Sigmoid colon (tissue), 7 donors: ENCODE measurements around the gene GBGT1. TPM values are rescaled to one million over a fixed set of nuclear protein-coding genes. Genes with fewer than 3 reads are reported as not detected.
"Not testable (repeated sequence)": the region's sequence is repeated elsewhere in the genome, so short reads cannot be mapped to it uniquely, and the experiment has no call there.

Experiments
- DNase-seq: peaks from one replicate; pipeline ENCODE4 v3.0.0-alpha.2; 2019
- H3K27ac ChIP-seq, 4 donors: fragments of 200-600 bp; sonication (generic); one replicate each; pipeline ENCODE4 v1.5.1; 2016 to 2019; ENCODE audit warnings: mild to moderate bottlenecking in 1 of 4
- H3K27me3 ChIP-seq, 3 donors: fragments of 200-600 bp; sonication (generic); one replicate each; pipeline ENCODE4 v1.5.1; 2019; ENCODE audit warnings: mild to moderate bottlenecking in 1 of 3
- H3K36me3 ChIP-seq, 4 donors: fragments of 200-600 bp; sonication (generic); one replicate each; pipeline ENCODE4 v1.5.1; 2016 to 2019
- H3K4me1 ChIP-seq, 4 donors: fragments of 200-600 bp; sonication (generic); one replicate each; pipeline ENCODE4 v1.5.1; 2017 to 2019
- H3K4me3 ChIP-seq, 4 donors: fragments of 200-600 bp; sonication (generic); one replicate each; pipeline ENCODE4 v1.5.1; 2017 to 2019; ENCODE audit warnings: mild to moderate bottlenecking in 2 of 4, moderate library complexity in 1 of 4
- H3K9me3 ChIP-seq, 4 donors: fragments of 200-600 bp in 3 of 4; sonication (generic) in 3 of 4; one replicate each; pipeline versions ENCODE4 v1.5.1 to v1.6.1; 2013 to 2019
- CTCF ChIP-seq, 4 experiments: fragments of 450-650 bp in 3 of 4; fragments of 200-600 bp in 1 of 4; IDR thresholded peaks; one replicate each; pipeline ENCODE4 v1.5.1; 2016 to 2019; ENCODE audit warnings: antibody characterized with exemption in 4 of 4, mild to moderate bottlenecking in 3 of 4, moderate library complexity in 2 of 4
- EP300 ChIP-seq, 4 donors: sonication (generic); formaldehyde crosslinking; IDR thresholded peaks; one replicate each; pipeline ENCODE4 v1.6.1; 2017; ENCODE audit warnings: antibody characterized with exemption in 4 of 4
- POLR2A ChIP-seq, 2 donors: fragments of 450-650 bp; IDR thresholded peaks; one replicate each; pipeline ENCODE4 v1.6.1; 2016; ENCODE audit warnings: antibody characterized with exemption in 2 of 2, mild to moderate bottlenecking in 2 of 2, moderate library complexity in 2 of 2
- POLR2AphosphoS5 ChIP-seq, 4 donors: sonication (generic); formaldehyde crosslinking; IDR thresholded peaks; one replicate each; pipeline ENCODE4 v1.6.1; 2017; ENCODE audit warnings: antibody characterized with exemption in 4 of 4
- WGBS, 2 donors: extraction: QIAGEN DNeasy Blood & Tissue Kit; methylation state at CpG; one replicate each; pipeline ENCODE4 v1.1.7; 2013; 5-methylcytosine and 5-hydroxymethylcytosine counted together
- intact Hi-C: fragments of 100-400 bp; cut with DNase I; formaldehyde crosslinking; loops from one replicate; pipeline ENCODE4 v1.15.1; 2023
- polyA plus RNA-seq, 3 donors: library from polyadenylated mRNA; stranded (reverse); fragments of 200-250 nt; gene quantifications; one replicate each; pipeline ENCODE4 v1.2.3, GENCODE V29; 2013
- total RNA-seq, 4 donors: library from RNA; depleted of rRNA; stranded (reverse); fragments of >200 nt; gene quantifications; one replicate each; pipeline ENCODE4 v1.1.0, GENCODE V29; 2016
- donor health status: healthy with polysubstance abuse.
- donor health status: Bipolar disorder and iron deficiency.
- donor health status: healthy.

Gene GBGT1
- total and polyA plus RNA-seq, 7 donors = 4.2 to 31.1 (median 9.9) TPM

GRCh38 chr9:133173056-133173455 lies 9.3 kb upstream of the GBGT1 start:
- 81 to 89% methylated on average over 7 of the region's 7 CpGs for WGBS, 2 donors

GRCh38 chr9:133171161-133171961 lies 7.6 kb upstream of the GBGT1 start:
- no peak for TF ChIP-seq POLR2AphosphoS5 (IDR thresholded peaks at IDR 0.05)
- TF ChIP-seq POLR2A (IDR thresholded peaks at IDR 0.05) = no peak
- Histone ChIP-seq H3K36me3 (no peaks in the 10 kb centered on the region), H3K27me3 (no peaks in the 10 kb centered on the region), H3K27ac (no peak overlapping the region), H3K9me3 (no peaks in the 10 kb centered on the region), H3K4me1 (no peaks in the 10 kb centered on the region), H3K4me3 (no peak overlapping the region)
- intact Hi-C loops = no loop called here
- peak; percentile 51 for DNase-seq
- 75 to 82% methylated on average over 29 of the region's 29 CpGs for WGBS, 2 donors

More at GRCh38 chr9:133173056-133173455, 9.3 kb upstream of the GBGT1 start:
- Histone ChIP-seq H3K9me3 (no peaks in the 10 kb centered on the region), H3K4me1 (no peaks in the 10 kb centered on the region), H3K27me3 (no peaks in the 10 kb centered on the region), H3K27ac (no peak overlapping the region), H3K36me3 (no peaks in the 10 kb centered on the region), H3K4me3 (no peak overlapping the region)
- intact Hi-C loops = no loop called here
- TF ChIP-seq EP300 (IDR thresholded peaks at IDR 0.05) (no peak), POLR2A (IDR thresholded peaks at IDR 0.05) (no peak), POLR2AphosphoS5 (IDR thresholded peaks at IDR 0.05) (no peak), CTCF (IDR thresholded peaks at IDR 0.05) (no peak)
- DNase-seq = peak; percentile 3

- WGBS, 2 donors = 86 to 89% methylated on average over 11 of the region's 11 CpGs
- TF ChIP-seq EP300 (IDR thresholded peaks at IDR 0.05) = no peak
- no peak for TF ChIP-seq POLR2AphosphoS5 (IDR thresholded peaks at IDR 0.05)
- no peak for TF ChIP-seq POLR2A (IDR thresholded peaks at IDR 0.05)
- no peak for TF ChIP-seq CTCF (IDR thresholded peaks at IDR 0.05)
- Histone ChIP-seq H3K36me3 (no peaks in the 10 kb centered on the region), H3K4me3 (no peak overlapping the region), H3K4me1 (no peaks in the 10 kb centered on the region), H3K27me3 (no peaks in the 10 kb centered on the region), H3K27ac (no peak overlapping the region), H3K9me3 (no peaks in the 10 kb centered on the region)
- intact Hi-C loops = no loop called here
- DNase-seq = peak; percentile 46
These were observed 7.0 kb upstream of the GBGT1 start for GRCh38 chr9:133170716-133171115.

- H3K36me3 ChIP-seq, intact Hi-C loops, H3K9me3 ChIP-seq, H3K4me1 ChIP-seq, H3K27ac ChIP-seq, H3K4me3 ChIP-seq, H3K27me3 ChIP-seq: not testable (repeated sequence)
- DNase-seq = peak; percentile 21
- 87 to 91% methylated on average over 12 of the region's 12 CpGs for WGBS, 2 donors
These were observed 6.0 kb upstream of the GBGT1 start for GRCh38 chr9:133169687-133170086.

GRCh38 chr9:133169102-133169501 lies 5.4 kb upstream of the GBGT1 start:
- Histone ChIP-seq H3K36me3 (no peaks in the 10 kb centered on the region), H3K4me3 (no peak overlapping the region), H3K27me3 (no peaks in the 10 kb centered on the region), H3K4me1 (peaks cover 0 to 6% (median 3%) of the 10 kb centered on the region in 4 donors), H3K9me3 (no peaks in the 10 kb centered on the region), H3K27ac (no peak overlapping the region)
- 97% methylated on average over 13 of the region's 13 CpGs for WGBS, 2 donors
- intact Hi-C loops = no loop called here
- no peak for TF ChIP-seq CTCF (IDR thresholded peaks at IDR 0.05)
- no peak for TF ChIP-seq POLR2A (IDR thresholded peaks at IDR 0.05)
- no peak for TF ChIP-seq EP300 (IDR thresholded peaks at IDR 0.05)
- no peak for TF ChIP-seq POLR2AphosphoS5 (IDR thresholded peaks at IDR 0.05)
- DNase-seq = no peak

GRCh38 chr9:133168432-133168831 lies 4.7 kb upstream of the GBGT1 start:
- Histone ChIP-seq H3K9me3 (no peaks in the 10 kb centered on the region), H3K27me3 (no peaks in the 10 kb centered on the region), H3K36me3 (no peaks in the 10 kb centered on the region), H3K4me3 (no peak overlapping the region), H3K4me1 (peaks cover 0 to 13% (median 7%) of the 10 kb centered on the region in 4 donors), H3K27ac (no peak overlapping the region)
- intact Hi-C loops = no loop called here
- WGBS, 2 donors = 70% methylated on average over 6 of the region's 6 CpGs
- no peak for TF ChIP-seq POLR2A (IDR thresholded peaks at IDR 0.05)
- TF ChIP-seq CTCF (IDR thresholded peaks at IDR 0.05) = no peak
- no peak for DNase-seq
